H1 (cell line): ENCODE results near the gene GTF2B. TPM values are rescaled to one million over a fixed set of nuclear protein-coding genes. Genes with fewer than 3 reads are reported as not detected.

Experiments
- CTCF ChIA-PET: fragments of 300-600 bp; sonication (Branson Sonifier 250); formaldehyde crosslinking; loops from one replicate; lab custom pipeline; 2021; ENCODE audit not compliant: partially characterized antibody; lab: Charles Lee
- POLR2A ChIA-PET: fragments of 300-600 bp; sonication (Branson Sonifier 250); formaldehyde crosslinking; loops from one replicate; lab custom pipeline; 2021; ENCODE audit warnings: inconsistent platforms; ENCODE audit not compliant: partially characterized antibody; lab: Charles Lee
- DNase-seq, 2 experiments: peaks; one replicate each; pipeline versions ENCODE4 v3.0.0 to v3.0.0-alpha.2; 2010 to 2022; ENCODE audit warnings: low spot score in 2 of 2, low read depth in 1 of 2, mixed read lengths in 1 of 2
- FAIRE-seq: peaks from 2 replicates; lab custom pipeline; 2011; peaks lifted over from hg19 to GRCh38; lab: Jason Lieb, UNC
- H2AFZ ChIP-seq: 2 replicates; pipeline ENCODE4 v1.8.1; 2012; ENCODE audit warnings: low read length, inconsistent platforms
- H2AK5ac ChIP-seq: 2 replicates; pipeline ENCODE4 v1.6.1; 2013; ENCODE audit warnings: low read depth, low read length
- H2BK120ac ChIP-seq: replicated peaks from 2 replicates; pipeline ENCODE3; 2013; ENCODE audit warnings: low read depth, low read length, inconsistent platforms
- H2BK12ac ChIP-seq: 2 replicates; pipeline ENCODE4 v1.6.1; 2013; ENCODE audit warnings: low read depth, low read length
- H2BK15ac ChIP-seq: 2 replicates; pipeline ENCODE4 v1.6.1; 2013; ENCODE audit warnings: low read length
- H2BK20ac ChIP-seq: 2 replicates; pipeline ENCODE4 v1.6.1; 2013; ENCODE audit warnings: low read length
- H2BK5ac ChIP-seq: 2 replicates; pipeline ENCODE4 v1.6.1; 2013; ENCODE audit warnings: low read depth, low read length
- H3K14ac ChIP-seq: 2 replicates; pipeline ENCODE4 v1.6.1; 2013; ENCODE audit warnings: inconsistent platforms; ENCODE audit not compliant: insufficient read length
- H3K18ac ChIP-seq: 2 replicates; pipeline ENCODE4 v1.6.1; 2013; ENCODE audit warnings: low read length; ENCODE audit errors: extremely low read depth
- H3K23ac ChIP-seq: 2 replicates; pipeline ENCODE4 v1.6.1; 2013; ENCODE audit warnings: inconsistent platforms; ENCODE audit not compliant: insufficient read length
- H3K23me2 ChIP-seq: 2 replicates; pipeline ENCODE4 v1.6.1; 2013; ENCODE audit warnings: low read depth, low read length
- H3K27ac ChIP-seq: 2 replicates; pipeline ENCODE4 v1.6.1; 2011; ENCODE audit warnings: low read depth, low read length, inconsistent platforms
- H3K27me3 ChIP-seq, 4 experiments: replicated peaks in 1 of 4; 1 replicate in 1 of 4; 2 replicates in 3 of 4; pipeline versions ENCODE4 v1.6.1 to v1.8.1; 2011 to 2013; ENCODE audit warnings: low read length in 3 of 4, mild to moderate bottlenecking in 3 of 4, inconsistent platforms in 2 of 4, mixed read lengths in 2 of 4, moderate library complexity in 1 of 4; ENCODE audit not compliant: control insufficient read depth in 3 of 4, insufficient read depth in 3 of 4; ENCODE audit errors: extremely low read depth in 1 of 4
- H3K36me3 ChIP-seq, 4 experiments: 2 replicates each; pipeline versions ENCODE4 v1.6.1 to v1.8.1; 2011 to 2013; ENCODE audit warnings: mild to moderate bottlenecking in 4 of 4, low read length in 3 of 4, moderate library complexity in 2 of 4, control low read depth in 1 of 4, inconsistent platforms in 1 of 4; ENCODE audit not compliant: insufficient read depth in 4 of 4, control insufficient read depth in 2 of 4
- H3K4ac ChIP-seq: replicated peaks from 2 replicates; pipeline ENCODE3; 2013; ENCODE audit warnings: low read length, low read depth, mixed read lengths, inconsistent platforms; ENCODE audit not compliant: insufficient read length
- H3K4me1 ChIP-seq, 4 experiments: replicated peaks in 1 of 4; 1 replicate in 1 of 4; 2 replicates in 3 of 4; pipeline versions ENCODE4 v1.6.1 to v1.8.1; 2011 to 2013; ENCODE audit warnings: low read length in 3 of 4, inconsistent platforms in 2 of 4, mixed read lengths in 1 of 4; ENCODE audit not compliant: insufficient read depth in 4 of 4, control insufficient read depth in 3 of 4
- H3K4me2 ChIP-seq, 2 experiments: 2 replicates each; pipeline versions ENCODE4 v1.6.1 to v1.8.1; 2011 to 2013; ENCODE audit warnings: low read depth in 2 of 2, low read length in 2 of 2, control low read depth in 1 of 2, inconsistent platforms in 1 of 2, mild to moderate bottlenecking in 1 of 2; ENCODE audit not compliant: insufficient read depth in 1 of 2
- H3K4me3 ChIP-seq, 4 experiments: fragments of 200-600, 300-600 bp in 1 of 4; sonication (generic), shearing (Covaris generic), sonication (Bioruptor Twin) in 1 of 4; 2 replicates each; pipeline versions ENCODE4 v1.5.1 to v1.8.1; 2011 to 2016; ENCODE audit warnings: low read length in 4 of 4, low read depth in 3 of 4, control low read depth in 2 of 4, inconsistent platforms in 2 of 4, mild to moderate bottlenecking in 2 of 4, mixed read lengths in 1 of 4, moderate library complexity in 1 of 4; ENCODE audit not compliant: insufficient read depth in 2 of 4; ENCODE audit errors: extremely low read depth in 1 of 4
- H3K56ac ChIP-seq: replicated peaks from 2 replicates; pipeline ENCODE3; 2013; ENCODE audit warnings: low read depth, mild to moderate bottlenecking, mixed read lengths, low read length, inconsistent platforms; ENCODE audit not compliant: insufficient read length
- H3K79me1 ChIP-seq: 2 replicates; pipeline ENCODE4 v1.6.1; 2013; ENCODE audit warnings: low read depth, low read length, control low read depth
- H3K79me2 ChIP-seq, 2 experiments: 2 replicates each; pipeline versions ENCODE4 v1.6.1 to v1.8.1; 2012 to 2013; ENCODE audit warnings: low read length in 2 of 2, mild to moderate bottlenecking in 2 of 2, inconsistent platforms in 1 of 2; ENCODE audit not compliant: insufficient read depth in 2 of 2, control insufficient read depth in 1 of 2
- H3K9ac ChIP-seq, 4 experiments: replicated peaks in 1 of 4; 1 replicate in 1 of 4; 2 replicates in 3 of 4; pipeline versions ENCODE4 v1.6.1 to v1.8.1; 2011 to 2013; ENCODE audit warnings: low read depth in 3 of 4, low read length in 3 of 4, control low read depth in 2 of 4, mild to moderate bottlenecking in 2 of 4, moderate library complexity in 2 of 4, inconsistent platforms in 1 of 4; ENCODE audit errors: extremely low read depth in 1 of 4
- H3K9me3 ChIP-seq, 2 experiments: 2 replicates each; pipeline versions ENCODE4 v1.6.1 to v1.8.1; 2012 to 2013; ENCODE audit warnings: mild to moderate bottlenecking in 2 of 2, moderate library complexity in 2 of 2, control low read depth in 1 of 2, inconsistent platforms in 1 of 2, low read depth in 1 of 2, low read length in 1 of 2, mixed read lengths in 1 of 2; ENCODE audit not compliant: insufficient read depth in 2 of 2
- H4K20me1 ChIP-seq, 2 experiments: replicated peaks in 1 of 2; 2 replicates each; pipeline versions ENCODE3 to v1.8.1; 2011 to 2013; ENCODE audit warnings: inconsistent platforms in 2 of 2, low read length in 2 of 2, mild to moderate bottlenecking in 1 of 2; ENCODE audit not compliant: insufficient read depth in 2 of 2, control insufficient read depth in 1 of 2
- H4K5ac ChIP-seq: 2 replicates; pipeline ENCODE4 v1.6.1; 2013; ENCODE audit warnings: low read length, low read depth, mixed read lengths, inconsistent platforms; ENCODE audit not compliant: insufficient read length
- H4K8ac ChIP-seq: 2 replicates; pipeline ENCODE4 v1.8.0; 2013; ENCODE audit warnings: mild to moderate bottlenecking, moderate library complexity, low read length, inconsistent platforms; ENCODE audit not compliant: insufficient read depth; ENCODE audit errors: extremely low read depth
- H4K91ac ChIP-seq: replicated peaks from 2 replicates; pipeline ENCODE3; 2013; ENCODE audit warnings: low read length, mixed read lengths, inconsistent platforms; ENCODE audit not compliant: insufficient read length
- EP300 ChIP-seq, 2 experiments: IDR thresholded peaks; 1 replicate in 1 of 2; 2 replicates in 1 of 2; pipeline ENCODE4 v1.6.1; 2011 to 2012; ENCODE audit warnings: low read depth in 2 of 2, low read length in 2 of 2, mild to moderate bottlenecking in 2 of 2, borderline replicate concordance in 1 of 2, inconsistent platforms in 1 of 2, moderate library complexity in 1 of 2
- RAD21 ChIP-seq, 2 experiments: IDR thresholded peaks in 1 of 2; conservative IDR thresholded peaks in 1 of 2; 2 replicates each; pipeline ENCODE4 v1.6.1; 2011; ENCODE audit warnings: low read depth in 2 of 2, low read length in 2 of 2, improper control_type of control experiment in 1 of 2, inconsistent platforms in 1 of 2, mild to moderate bottlenecking in 1 of 2, moderate library complexity in 1 of 2
- TAF7 ChIP-seq: optimal IDR thresholded peaks from 2 replicates; pipeline ENCODE3; 2011; ENCODE audit warnings: low read depth, mild to moderate bottlenecking, inconsistent platforms, low read length, moderate library complexity, borderline replicate concordance
- WGBS, 2 experiments: shearing (Covaris generic) in 1 of 2; methylation state at CpG; one replicate each; pipeline versions ENCODE4 v1.1.6 to v1.1.7; 2013 to 2015; ENCODE audit warnings: low lambda C conversion rate in 2 of 2, mixed read lengths in 2 of 2, inconsistent platforms in 1 of 2, low coverage in 1 of 2, missing lambda C conversion rate in 1 of 2; ENCODE audit not compliant: insufficient replicate concordance in 2 of 2, insufficient coverage in 1 of 2, insufficient read length in 1 of 2; ENCODE audit errors: extremely low coverage in 1 of 2, missing lambda C conversion rate in 1 of 2; 5-methylcytosine and 5-hydroxymethylcytosine counted together
- polyA plus RNA-seq, 7 experiments: library from polyadenylated mRNA; depleted of rRNA in 3 of 7; stranded (reverse) in 5 of 7; unstranded in 2 of 7; fragments of >200 nt in 5 of 7; fragments of 200-250 nt in 2 of 7; gene quantifications; 1 replicate in 5 of 7; 2 replicates in 1 of 7; 4 replicates in 1 of 7; pipeline versions ENCODE4 v1.2.1 to v1.2.3, GENCODE V29; 2011 to 2013; ENCODE audit warnings: missing spikeins in 2 of 7, mixed read lengths in 2 of 7
- total RNA-seq: library from RNA; stranded (reverse); fragmentation: NEBNext Ultra II Directional; extraction: Animal tissue kit (Norgen Biotek cat#: 25700); gene quantifications from 2 replicates; pipeline ENCODE4 v1.2.1, GENCODE V29; 2021

The GTF2B gene
- total and polyA plus RNA-seq, 2 of the 8 experiments (the other 6 are each of a cell fraction or from before 2014, with no cell fraction given): 14.9 to 15.6 TPM

DNA sequence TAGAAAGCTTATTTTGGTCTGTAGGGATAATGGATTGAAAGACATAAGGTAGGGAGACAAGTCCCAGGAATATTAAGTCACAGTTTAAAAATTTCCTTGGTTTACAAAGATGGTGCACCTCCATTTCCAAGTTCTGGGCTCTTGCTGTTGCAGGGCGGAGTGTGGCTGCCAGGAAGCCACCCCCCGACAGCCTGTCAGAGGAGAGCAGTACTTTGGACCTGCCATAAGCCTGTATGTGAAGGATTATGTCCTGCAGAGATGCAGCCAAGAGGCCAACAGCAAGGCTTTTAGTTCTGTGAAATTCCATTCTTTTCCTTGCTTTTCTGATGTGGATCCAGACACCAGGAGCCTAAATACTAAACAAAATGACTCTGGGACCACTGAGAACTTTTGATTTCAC, 31.9 kb upstream of the GTF2B start:
- DNase-seq (no peak), FAIRE-seq (no peak)
- no peak overlapping the region for H2BK20ac ChIP-seq
- no peak overlapping the region for H3K4ac ChIP-seq
- H4K91ac ChIP-seq: no peak overlapping the region
- no peak overlapping the region for H2BK15ac ChIP-seq
- WGBS, 2 experiments: 91% methylated on average over 2 of the region's 2 CpGs; no CpG with 5 or more reads in 1 of the 2 experiments
- H3K79me1 ChIP-seq: no peaks in the 10 kb centered on the region
- no peak overlapping the region for H4K8ac ChIP-seq
- H2AFZ ChIP-seq: no peak overlapping the region
- no peak overlapping the region for H3K18ac ChIP-seq
- H3K14ac ChIP-seq: no peak overlapping the region
- H3K79me2 ChIP-seq: no peaks in the 10 kb centered on the region
- no peaks in the 10 kb centered on the region for H3K27me3 ChIP-seq
- no peaks in the 10 kb centered on the region for H4K20me1 ChIP-seq
- no peak overlapping the region for H3K4me3 ChIP-seq
- H3K4me2 ChIP-seq: no peak overlapping the region
- H2BK5ac ChIP-seq: no peak overlapping the region
- no peaks in the 10 kb centered on the region for H3K23me2 ChIP-seq
- no peaks in the 10 kb centered on the region for H3K4me1 ChIP-seq
- H3K9me3 ChIP-seq: no peaks in the 10 kb centered on the region
- no peak overlapping the region for H4K5ac ChIP-seq
- TF ChIP-seq TAF7 (no peak), EP300 (IDR thresholded peaks at IDR 0.05; ENCODE audit: borderline replicate concordance in 1 of 2, low read depth in 2 of 2, low read length in 2 of 2) (no peak), RAD21 (IDR thresholded peaks at IDR 0.05 in 1 of 2, conservative IDR thresholded peaks at IDR 0.05 in 1 of 2; ENCODE audit: low read depth in 2 of 2, low read length in 2 of 2) (no peak)
- TF ChIP-seq, all 59 proteins: peak for 0
- Histone ChIP-seq H3K36me3 (peaks cover 0 to 9% (median 3%) of the 10 kb centered on the region in 4 experiments; a peak in 6 of 8 replicates), H3K56ac (no peak overlapping the region), H2BK120ac (no peak overlapping the region), H2BK12ac (no peak overlapping the region), H3K9ac (no peak overlapping the region), H3K23ac (no peak overlapping the region), H2AK5ac (no peak overlapping the region), H3K27ac (no peak overlapping the region)
- ChIA-PET POLR2A (no interaction called here), CTCF (interaction anchor here (1.0 to 4.0 kb wide), 5 partner anchors 11 to 186 kb away, joined by 3 to 19 read pairs (median 4); no protein-coding TSS in a partner anchor)
